Liver (tissue), 3 donors: ENCODE measurements around the gene SRP9.
"Not testable (repeated sequence)": the region's sequence is repeated elsewhere in the genome, so short reads cannot be mapped to it uniquely, and the experiment has no call there.

Experiments
- EGR1 ChIP-seq, 2 donors: IDR thresholded peaks; 2 replicates each; pipeline ENCODE4 v1.6.1; 2016 to 2018; ENCODE audit warnings: antibody characterized with exemption in 2 of 2, low read depth in 2 of 2
- FOXA1 ChIP-seq: IDR thresholded peaks from 2 replicates; pipeline ENCODE4 v1.6.1; 2016; ENCODE audit warnings: antibody characterized with exemption
- GABPA ChIP-seq, 2 donors: IDR thresholded peaks in 1 of 2; conservative IDR thresholded peaks in 1 of 2; 2 replicates each; pipeline ENCODE4 v1.6.1; 2016; ENCODE audit warnings: antibody characterized with exemption in 2 of 2, mild to moderate bottlenecking in 1 of 2, moderate library complexity in 1 of 2
- JUND ChIP-seq, 2 donors: IDR thresholded peaks; 2 replicates each; pipeline ENCODE4 v1.6.1; 2016; ENCODE audit warnings: antibody characterized with exemption in 2 of 2
- MAX ChIP-seq: IDR thresholded peaks from 2 replicates; pipeline ENCODE4 v1.6.1; 2016; ENCODE audit warnings: antibody characterized with exemption
- RAD21 ChIP-seq, 2 donors: IDR thresholded peaks; 2 replicates each; pipeline ENCODE4 v1.6.1; 2016; ENCODE audit warnings: antibody characterized with exemption in 2 of 2, mild to moderate bottlenecking in 2 of 2
- RXRA ChIP-seq, 2 donors: IDR thresholded peaks; 2 replicates each; pipeline ENCODE4 v1.6.1; 2017 to 2018; ENCODE audit warnings: antibody characterized with exemption in 2 of 2, mild to moderate bottlenecking in 1 of 2
- TAF1 ChIP-seq: conservative IDR thresholded peaks from 2 replicates; pipeline ENCODE4 v1.6.1; 2016; ENCODE audit warnings: antibody characterized with exemption, mild to moderate bottlenecking
- YY1 ChIP-seq: IDR thresholded peaks from 2 replicates; pipeline ENCODE4 v1.6.1; 2016; ENCODE audit warnings: antibody characterized with exemption, mild to moderate bottlenecking
- TF ChIP-seq, protein P1 (sequence below): fragments of 150-350 bp; IDR thresholded peaks from 2 replicates; pipeline ENCODE4 v1.5.1; 2017; ENCODE audit warnings: improper control_type of control experiment, low read depth, low read length; ENCODE audit not compliant: missing input control
- TF ChIP-seq, protein P2 (sequence below): IDR thresholded peaks from 2 replicates; pipeline ENCODE4 v1.6.1; 2016; ENCODE audit warnings: antibody characterized with exemption
- TF ChIP-seq, protein P3 (sequence below): IDR thresholded peaks from 2 replicates; pipeline ENCODE4 v1.6.1; 2016; ENCODE audit warnings: antibody characterized with exemption, mild to moderate bottlenecking
- TF ChIP-seq, protein P4 (sequence below): IDR thresholded peaks from 2 replicates; pipeline ENCODE4 v1.6.1; 2016; ENCODE audit warnings: antibody characterized with exemption
- donor health status: healthy.
- donor health status: healthy.

GRCh38 chr1:225789142-225789541 is 11.5 kb downstream of the SRP9 start:
- TF ChIP-seq TAF1; JUND (IDR thresholded peaks at IDR 0.05); GABPA (IDR thresholded peaks at IDR 0.05 in 1 of 2, conservative IDR thresholded peaks at IDR 0.05 in 1 of 2); MAX; RXRA (IDR thresholded peaks at IDR 0.05); EGR1 (IDR thresholded peaks at IDR 0.05; ENCODE audit: low read depth in 2 of 2); YY1; RAD21 (IDR thresholded peaks at IDR 0.05); FOXA1: not testable (repeated sequence)
- TF ChIP-seq, protein P1, sequence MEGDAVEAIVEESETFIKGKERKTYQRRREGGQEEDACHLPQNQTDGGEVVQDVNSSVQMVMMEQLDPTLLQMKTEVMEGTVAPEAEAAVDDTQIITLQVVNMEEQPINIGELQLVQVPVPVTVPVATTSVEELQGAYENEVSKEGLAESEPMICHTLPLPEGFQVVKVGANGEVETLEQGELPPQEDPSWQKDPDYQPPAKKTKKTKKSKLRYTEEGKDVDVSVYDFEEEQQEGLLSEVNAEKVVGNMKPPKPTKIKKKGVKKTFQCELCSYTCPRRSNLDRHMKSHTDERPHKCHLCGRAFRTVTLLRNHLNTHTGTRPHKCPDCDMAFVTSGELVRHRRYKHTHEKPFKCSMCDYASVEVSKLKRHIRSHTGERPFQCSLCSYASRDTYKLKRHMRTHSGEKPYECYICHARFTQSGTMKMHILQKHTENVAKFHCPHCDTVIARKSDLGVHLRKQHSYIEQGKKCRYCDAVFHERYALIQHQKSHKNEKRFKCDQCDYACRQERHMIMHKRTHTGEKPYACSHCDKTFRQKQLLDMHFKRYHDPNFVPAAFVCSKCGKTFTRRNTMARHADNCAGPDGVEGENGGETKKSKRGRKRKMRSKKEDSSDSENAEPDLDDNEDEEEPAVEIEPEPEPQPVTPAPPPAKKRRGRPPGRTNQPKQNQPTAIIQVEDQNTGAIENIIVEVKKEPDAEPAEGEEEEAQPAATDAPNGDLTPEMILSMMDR: not testable (repeated sequence)
- TF ChIP-seq, protein P2, sequence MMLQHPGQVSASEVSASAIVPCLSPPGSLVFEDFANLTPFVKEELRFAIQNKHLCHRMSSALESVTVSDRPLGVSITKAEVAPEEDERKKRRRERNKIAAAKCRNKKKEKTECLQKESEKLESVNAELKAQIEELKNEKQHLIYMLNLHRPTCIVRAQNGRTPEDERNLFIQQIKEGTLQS: not testable (repeated sequence)
- TF ChIP-seq, protein P3, sequence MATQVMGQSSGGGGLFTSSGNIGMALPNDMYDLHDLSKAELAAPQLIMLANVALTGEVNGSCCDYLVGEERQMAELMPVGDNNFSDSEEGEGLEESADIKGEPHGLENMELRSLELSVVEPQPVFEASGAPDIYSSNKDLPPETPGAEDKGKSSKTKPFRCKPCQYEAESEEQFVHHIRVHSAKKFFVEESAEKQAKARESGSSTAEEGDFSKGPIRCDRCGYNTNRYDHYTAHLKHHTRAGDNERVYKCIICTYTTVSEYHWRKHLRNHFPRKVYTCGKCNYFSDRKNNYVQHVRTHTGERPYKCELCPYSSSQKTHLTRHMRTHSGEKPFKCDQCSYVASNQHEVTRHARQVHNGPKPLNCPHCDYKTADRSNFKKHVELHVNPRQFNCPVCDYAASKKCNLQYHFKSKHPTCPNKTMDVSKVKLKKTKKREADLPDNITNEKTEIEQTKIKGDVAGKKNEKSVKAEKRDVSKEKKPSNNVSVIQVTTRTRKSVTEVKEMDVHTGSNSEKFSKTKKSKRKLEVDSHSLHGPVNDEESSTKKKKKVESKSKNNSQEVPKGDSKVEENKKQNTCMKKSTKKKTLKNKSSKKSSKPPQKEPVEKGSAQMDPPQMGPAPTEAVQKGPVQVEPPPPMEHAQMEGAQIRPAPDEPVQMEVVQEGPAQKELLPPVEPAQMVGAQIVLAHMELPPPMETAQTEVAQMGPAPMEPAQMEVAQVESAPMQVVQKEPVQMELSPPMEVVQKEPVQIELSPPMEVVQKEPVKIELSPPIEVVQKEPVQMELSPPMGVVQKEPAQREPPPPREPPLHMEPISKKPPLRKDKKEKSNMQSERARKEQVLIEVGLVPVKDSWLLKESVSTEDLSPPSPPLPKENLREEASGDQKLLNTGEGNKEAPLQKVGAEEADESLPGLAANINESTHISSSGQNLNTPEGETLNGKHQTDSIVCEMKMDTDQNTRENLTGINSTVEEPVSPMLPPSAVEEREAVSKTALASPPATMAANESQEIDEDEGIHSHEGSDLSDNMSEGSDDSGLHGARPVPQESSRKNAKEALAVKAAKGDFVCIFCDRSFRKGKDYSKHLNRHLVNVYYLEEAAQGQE: not testable (repeated sequence)
- TF ChIP-seq, protein P4, sequence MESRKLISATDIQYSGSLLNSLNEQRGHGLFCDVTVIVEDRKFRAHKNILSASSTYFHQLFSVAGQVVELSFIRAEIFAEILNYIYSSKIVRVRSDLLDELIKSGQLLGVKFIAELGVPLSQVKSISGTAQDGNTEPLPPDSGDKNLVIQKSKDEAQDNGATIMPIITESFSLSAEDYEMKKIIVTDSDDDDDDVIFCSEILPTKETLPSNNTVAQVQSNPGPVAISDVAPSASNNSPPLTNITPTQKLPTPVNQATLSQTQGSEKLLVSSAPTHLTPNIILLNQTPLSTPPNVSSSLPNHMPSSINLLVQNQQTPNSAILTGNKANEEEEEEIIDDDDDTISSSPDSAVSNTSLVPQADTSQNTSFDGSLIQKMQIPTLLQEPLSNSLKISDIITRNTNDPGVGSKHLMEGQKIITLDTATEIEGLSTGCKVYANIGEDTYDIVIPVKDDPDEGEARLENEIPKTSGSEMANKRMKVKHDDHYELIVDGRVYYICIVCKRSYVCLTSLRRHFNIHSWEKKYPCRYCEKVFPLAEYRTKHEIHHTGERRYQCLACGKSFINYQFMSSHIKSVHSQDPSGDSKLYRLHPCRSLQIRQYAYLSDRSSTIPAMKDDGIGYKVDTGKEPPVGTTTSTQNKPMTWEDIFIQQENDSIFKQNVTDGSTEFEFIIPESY: not testable (repeated sequence)
